Astrocyte of the cerebellum (primary cell): Measurements from ENCODE around the gene ARSI.
A peak's percentile ranks its signal among the peaks of the same experiment; 100 is the strongest.

Experiments used
- DNase-seq: peaks from one replicate; pipeline ENCODE4 v3.0.0-alpha.2; 2011; ENCODE audit warnings: low read depth
- H3K4me3 ChIP-seq: 2 replicates; pipeline ENCODE4 v1.5.1; 2011; ENCODE audit warnings: mild to moderate bottlenecking, low read depth, low read length, moderate library complexity
- CTCF ChIP-seq: IDR thresholded peaks from 2 replicates; pipeline ENCODE4 v1.5.1; 2012; ENCODE audit warnings: low read length, low read depth, moderate library complexity, mild to moderate bottlenecking; ENCODE audit errors: missing control alignments
- in situ Hi-C: cut with HindIII; loops from 2 replicates; pipeline ENCODE4 v1.10.0; 2017; ENCODE audit warnings: low sequenced_read_pairs

The ARSI gene

GRCh38 chr5:150302301-150303069 is at the start of gene ARSI:
TSS of gene ARSI (minus strand) at chr5:150302905. CDS start at chr5:150302373, 532 bp downstream.
- TF ChIP-seq CTCF: peak; percentile 9
- DNase-seq: no peak
- in situ Hi-C loops: no loop called here
- peak within 1 kb of the TSS; percentile 37 for H3K4me3 ChIP-seq

DNA sequence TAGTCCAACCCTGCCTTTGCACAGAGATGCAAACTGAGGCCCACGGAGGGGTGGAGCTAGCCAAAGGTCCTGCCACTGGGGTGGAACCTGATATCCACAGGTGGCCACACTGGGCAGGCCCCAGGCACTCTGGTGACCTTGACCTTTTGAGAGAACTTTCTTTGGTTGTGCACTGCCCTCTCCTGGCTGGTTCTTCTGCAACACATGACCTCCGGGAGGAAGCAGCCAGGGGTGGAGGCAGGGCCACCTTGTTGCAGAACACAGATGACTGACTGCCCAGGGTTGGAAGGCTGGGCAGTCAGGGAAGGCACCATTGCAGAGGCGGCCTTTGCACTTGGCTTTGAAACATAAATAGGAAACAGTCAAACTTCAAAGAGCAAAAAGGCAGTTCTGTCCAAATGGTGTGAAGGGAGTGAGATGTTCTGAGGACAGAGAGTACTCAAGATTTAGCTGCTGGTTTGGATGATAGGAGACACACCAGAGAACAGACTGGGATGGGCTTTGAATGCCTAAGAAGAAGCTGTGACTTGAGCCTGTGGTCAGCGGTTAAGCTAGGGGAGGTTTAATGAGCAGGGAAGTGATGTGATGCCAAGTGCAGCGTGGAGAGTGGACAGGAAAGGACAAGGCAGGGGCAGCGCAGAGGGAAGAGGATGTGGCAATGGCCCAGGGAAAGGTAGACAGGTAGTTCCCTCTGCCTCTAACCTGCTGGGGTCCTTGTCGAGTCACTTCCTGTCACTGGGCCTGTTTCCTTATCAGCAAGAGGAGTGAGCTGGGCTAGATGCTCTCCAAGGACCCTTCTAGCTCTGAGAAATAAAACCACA is 48.0 kb upstream of the ARSI start:
- no peak overlapping the region for H3K4me3 ChIP-seq
- in situ Hi-C loops: no loop called here
- peak; percentile 28 for DNase-seq
- peak; percentile 59 for TF ChIP-seq CTCF

- DNase-seq: no peak
- no peak for TF ChIP-seq CTCF
- in situ Hi-C loops: no loop called here
Observed at GRCh38 chr5:150349681-150350275, 47.1 kb upstream of the ARSI start.

GRCh38 chr5:150347451-150347850 is 44.7 kb upstream of the ARSI start:
- no peak for DNase-seq
- H3K4me3 ChIP-seq: no peak overlapping the region
- in situ Hi-C loops: no loop called here
- no peak for TF ChIP-seq CTCF

More at GRCh38 chr5:150349681-150350275, 47.1 kb upstream of the ARSI start:
- H3K4me3 ChIP-seq: no peak overlapping the region

DNA sequence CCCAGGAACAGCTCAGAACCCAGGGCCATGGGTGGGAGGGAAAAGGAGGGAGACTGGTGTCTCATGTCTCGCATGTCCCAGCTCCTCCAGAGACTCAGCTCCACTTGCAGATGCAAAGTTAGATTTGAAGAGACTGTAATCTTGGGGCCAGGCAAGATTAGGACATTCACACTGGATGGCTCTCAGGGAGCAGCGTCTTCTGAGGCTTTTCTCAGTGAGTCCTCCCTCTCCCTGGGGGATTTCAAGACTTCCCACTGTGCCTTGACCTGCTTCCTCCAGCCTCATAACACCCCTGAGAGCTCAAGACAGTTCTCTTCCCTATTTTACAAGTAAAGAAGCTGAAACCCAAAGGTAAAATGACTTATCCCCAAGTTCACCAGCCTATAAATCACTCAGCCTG is 44.3 kb upstream of the ARSI start:
- no peak for TF ChIP-seq CTCF
- in situ Hi-C loops: no loop called here
- H3K4me3 ChIP-seq: no peak overlapping the region
- no peak for DNase-seq

DNA sequence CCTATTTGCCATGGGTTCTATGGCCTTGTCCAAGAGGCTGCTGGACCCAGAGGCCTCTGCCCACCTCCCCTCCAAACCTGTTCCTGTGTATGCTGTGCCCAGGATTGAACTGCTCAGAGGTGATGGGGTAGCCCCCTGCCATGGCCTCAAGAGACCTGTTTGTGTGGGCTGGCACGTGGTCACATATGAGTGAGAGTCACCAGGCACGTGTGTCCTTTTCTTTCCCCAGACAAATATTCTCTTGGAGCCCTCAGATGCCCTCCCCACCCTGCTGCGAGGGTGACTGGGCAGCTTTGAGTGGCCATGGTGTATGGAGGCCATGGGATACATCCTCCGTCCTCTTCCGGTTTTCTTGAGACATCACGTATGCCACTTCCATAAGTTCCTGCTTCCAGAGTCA is 43.9 kb upstream of the ARSI start:
- in situ Hi-C loops: no loop called here
- TF ChIP-seq CTCF: no peak
- H3K4me3 ChIP-seq: no peak overlapping the region
- DNase-seq: no peak
